Liver (tissue), 9 donors: ENCODE data around the gene KCNMA1. TPM values are rescaled to one million over a fixed set of nuclear protein-coding genes. Genes with fewer than 3 reads are reported as not detected.

ENCODE experiments used
- DNase-seq: peaks from one replicate; pipeline ENCODE4 v3.0.0-alpha.2; 2017; ENCODE audit warnings: low spot score
- H3K27ac ChIP-seq, 2 donors: one replicate each; pipeline ENCODE4 v1.7.0; 2013; ENCODE audit warnings: inconsistent platforms in 2 of 2, low read length in 2 of 2, control low read depth in 1 of 2, low read depth in 1 of 2, mild to moderate bottlenecking in 1 of 2
- H3K27me3 ChIP-seq, 4 donors: one replicate each; pipeline versions ENCODE4 v1.6.1 to v1.7.0; 2013; ENCODE audit warnings: low read length in 3 of 4, inconsistent platforms in 1 of 4, mild to moderate bottlenecking in 1 of 4, moderate library complexity in 1 of 4; ENCODE audit not compliant: control insufficient read depth in 4 of 4, insufficient read depth in 4 of 4
- H3K36me3 ChIP-seq, 4 donors: one replicate each; pipeline versions ENCODE4 v1.6.1 to v1.7.0; 2013; ENCODE audit warnings: low read length in 3 of 4, mild to moderate bottlenecking in 3 of 4, low read depth in 1 of 4, moderate library complexity in 1 of 4; ENCODE audit not compliant: control insufficient read depth in 4 of 4, insufficient read depth in 3 of 4
- H3K4me1 ChIP-seq, 4 donors: one replicate each; pipeline versions ENCODE4 v1.6.1 to v1.7.0; 2013; ENCODE audit warnings: low read length in 3 of 4, mild to moderate bottlenecking in 3 of 4, moderate library complexity in 1 of 4; ENCODE audit not compliant: control insufficient read depth in 4 of 4, insufficient read depth in 4 of 4
- H3K4me3 ChIP-seq, 3 donors: one replicate each; pipeline versions ENCODE4 v1.6.1 to v1.7.0; 2013; ENCODE audit warnings: low read length in 3 of 3, control low read depth in 1 of 3, low read depth in 1 of 3, mild to moderate bottlenecking in 1 of 3
- H3K9ac ChIP-seq, 2 donors: one replicate each; pipeline ENCODE4 v1.7.0; 2013; ENCODE audit warnings: low read length in 2 of 2, mild to moderate bottlenecking in 2 of 2, moderate library complexity in 2 of 2, control low read depth in 1 of 2, low read depth in 1 of 2
- H3K9me3 ChIP-seq, 4 donors: one replicate each; pipeline versions ENCODE4 v1.6.1 to v1.7.0; 2013; ENCODE audit warnings: low read length in 3 of 4; ENCODE audit not compliant: control insufficient read depth in 4 of 4
- ATF3 ChIP-seq: IDR thresholded peaks from 2 replicates; pipeline ENCODE4 v1.6.1; 2016; ENCODE audit warnings: antibody characterized with exemption
- EGR1 ChIP-seq, 2 donors: IDR thresholded peaks; 2 replicates each; pipeline ENCODE4 v1.6.1; 2016 to 2018; ENCODE audit warnings: antibody characterized with exemption in 2 of 2, low read depth in 2 of 2
- FOXA1 ChIP-seq: IDR thresholded peaks from 2 replicates; pipeline ENCODE4 v1.6.1; 2016; ENCODE audit warnings: antibody characterized with exemption
- FOXA2 ChIP-seq: IDR thresholded peaks from 2 replicates; pipeline ENCODE4 v1.6.1; 2016; ENCODE audit warnings: antibody characterized with exemption
- HNF4A ChIP-seq, 2 donors: conservative IDR thresholded peaks; 2 replicates each; pipeline ENCODE4 v1.6.1; 2016; ENCODE audit warnings: antibody characterized with exemption in 2 of 2, mild to moderate bottlenecking in 2 of 2
- JUND ChIP-seq, 2 donors: IDR thresholded peaks; 2 replicates each; pipeline ENCODE4 v1.6.1; 2016; ENCODE audit warnings: antibody characterized with exemption in 2 of 2
- NR2F2 ChIP-seq: IDR thresholded peaks from 2 replicates; pipeline ENCODE4 v1.6.1; 2016; ENCODE audit warnings: antibody characterized with exemption
- RAD21 ChIP-seq, 2 donors: IDR thresholded peaks; 2 replicates each; pipeline ENCODE4 v1.6.1; 2016; ENCODE audit warnings: antibody characterized with exemption in 2 of 2, mild to moderate bottlenecking in 2 of 2
- SP1 ChIP-seq: IDR thresholded peaks from 2 replicates; pipeline ENCODE4 v1.6.1; 2018; ENCODE audit warnings: antibody characterized with exemption, mild to moderate bottlenecking
- TAF1 ChIP-seq: conservative IDR thresholded peaks from 2 replicates; pipeline ENCODE4 v1.6.1; 2016; ENCODE audit warnings: antibody characterized with exemption, mild to moderate bottlenecking
- YY1 ChIP-seq: IDR thresholded peaks from 2 replicates; pipeline ENCODE4 v1.6.1; 2016; ENCODE audit warnings: antibody characterized with exemption, mild to moderate bottlenecking
- ZBTB33 ChIP-seq: IDR thresholded peaks from 2 replicates; pipeline ENCODE4 v1.6.1; 2016; ENCODE audit warnings: antibody characterized with exemption
- WGBS: extraction: QIAGEN DNeasy Blood & Tissue Kit; methylation state at CpG from one replicate; pipeline ENCODE4 v1.1.7; 2013; 5-methylcytosine and 5-hydroxymethylcytosine counted together
- polyA plus RNA-seq, 2 donors: library from polyadenylated mRNA; stranded (reverse) in 1 of 2; unstranded in 1 of 2; fragments of 200-250 nt in 1 of 2; fragments of >200 nt in 1 of 2; fragmentation: Nextera tagmentation in 1 of 2; extraction: Ambion mirVana in 1 of 2; gene quantifications; one replicate each; pipeline versions ENCODE4 v1.2.1 to v1.2.3, GENCODE V29; 2013 to 2015
- total RNA-seq, 2 donors: library from RNA; depleted of rRNA; stranded (reverse); fragments of >200 nt; gene quantifications; one replicate each; pipeline ENCODE4 v1.2.3, GENCODE V29; 2014
- donor health status: healthy.
- donor health status: healthy.
- donor health status: healthy.
- donor health status: healthy.
- donor health status: healthy.

Gene KCNMA1
- total and polyA plus RNA-seq, 4 donors, result 2.5 to 9.7 (median 4.7) TPM

GRCh38 chr10:76945166-76945565 is 692.4 kb downstream of the KCNMA1 start:
- H3K4me1 ChIP-seq, result no peaks in the 10 kb centered on the region
- H3K27me3 ChIP-seq, result no peaks in the 10 kb centered on the region
- no peaks in the 10 kb centered on the region for H3K9me3 ChIP-seq
- H3K4me3 ChIP-seq, result no peak overlapping the region
- no peak for DNase-seq
- H3K9ac ChIP-seq, result no peak overlapping the region
- H3K36me3 ChIP-seq, result peaks cover 0 to 25% (median 12%) of the 10 kb centered on the region in 4 donors
- no peak for TF ChIP-seq SP1
- no peak for TF ChIP-seq FOXA1
- no peak for TF ChIP-seq FOXA2
- no peak for TF ChIP-seq YY1
- TF ChIP-seq RAD21 (IDR thresholded peaks at IDR 0.05), result no peak
- 88% methylated on average over 5 of the region's 5 CpGs for WGBS
- H3K27ac ChIP-seq, result no peak overlapping the region

- WGBS, result 94% methylated on average over 7 of the region's 7 CpGs
- H3K27me3 ChIP-seq, result no peaks in the 10 kb centered on the region
- H3K9me3 ChIP-seq, result no peaks in the 10 kb centered on the region
- DNase-seq, result no peak
- TF ChIP-seq YY1 (no peak), ZBTB33 (no peak), NR2F2 (no peak)
- H3K36me3 ChIP-seq, result peaks cover 0 to 26% (median 12%) of the 10 kb centered on the region in 4 donors
- H3K9ac ChIP-seq, result no peak overlapping the region
- no peak overlapping the region for H3K4me3 ChIP-seq
- no peaks in the 10 kb centered on the region for H3K4me1 ChIP-seq
- H3K27ac ChIP-seq, result no peak overlapping the region
Observed at GRCh38 chr10:76944640-76945039, 693.0 kb downstream of the KCNMA1 start.

GRCh38 chr10:76942628-76943416 is 694.8 kb downstream of the KCNMA1 start:
- Histone ChIP-seq H3K27ac (no peak overlapping the region), H3K9ac (no peak overlapping the region), H3K4me3 (no peak overlapping the region), H3K36me3 (peaks cover 0 to 15% (median 3%) of the 10 kb centered on the region in 4 donors), H3K27me3 (no peaks in the 10 kb centered on the region), H3K9me3 (no peaks in the 10 kb centered on the region), H3K4me1 (no peaks in the 10 kb centered on the region)
- DNase-seq, result no peak
- no peak for TF ChIP-seq ATF3
- TF ChIP-seq JUND (IDR thresholded peaks at IDR 0.05), result no peak
- no peak for TF ChIP-seq TAF1
- TF ChIP-seq RAD21 (IDR thresholded peaks at IDR 0.05), result no peak
- no peak for TF ChIP-seq EGR1 (IDR thresholded peaks at IDR 0.05; ENCODE audit: low read depth in 2 of 2)
- no peak for TF ChIP-seq ZBTB33
- no peak for TF ChIP-seq HNF4A (conservative IDR thresholded peaks at IDR 0.05)
- TF ChIP-seq NR2F2, result no peak
- WGBS, result 76% methylated on average over 8 of the region's 8 CpGs
